ENCODE data around the gene CSNK1G3. TPM values are rescaled to one million over a fixed set of nuclear protein-coding genes. Genes with fewer than 3 reads are reported as not detected.

CSNK1G3 gene
- total RNA-seq, 1 experiment from 2014 or later, result 48.3 TPM

DNA sequence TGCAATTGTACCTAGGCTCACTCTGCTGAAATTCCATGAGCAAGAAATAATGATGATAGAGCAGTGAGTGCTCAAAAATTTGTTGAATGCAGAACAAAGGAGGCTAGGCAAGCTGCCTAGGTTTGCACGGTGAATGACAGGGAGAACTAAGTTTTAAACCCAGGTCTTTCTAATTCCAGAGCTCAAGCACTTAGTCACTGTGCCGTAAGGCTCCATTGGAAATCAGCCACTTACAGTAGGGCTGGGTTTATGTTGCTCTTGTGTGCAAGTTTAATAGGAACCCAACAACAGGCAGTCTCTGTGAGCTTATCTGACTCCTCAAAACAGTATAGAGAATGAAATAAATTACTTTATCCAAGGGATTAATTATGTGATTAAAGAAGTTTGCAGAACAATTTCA lies 147.0 kb downstream of the CSNK1G3 start:
- no peak overlapping the region for H2AK5ac ChIP-seq (ENCODE audit: insufficient read length, low read length)
- H3K27ac ChIP-seq (ENCODE audit: insufficient read length, low read depth, low read length), result no peak overlapping the region
- Mint-ChIP-seq H3K4me3 (no peak overlapping the region), H3K36me3 (ENCODE audit: insufficient read depth in 1 of 3, low read depth in 3 of 3) (peaks cover 0 to 7% (median 6%) of the 10 kb centered on the region in 3 experiments; a peak in 4 of 7 replicates), H3K27me3 (ENCODE audit: low read depth) (no peaks in the 10 kb centered on the region), H3K4me1 (no peaks in the 10 kb centered on the region), H3K9me3 (peaks cover 6 to 9% of the 10 kb centered on the region in 2 experiments; a peak in 4 of 5 replicates), H3K27ac (no peak overlapping the region)
- H3K4me2 ChIP-seq (ENCODE audit: insufficient read depth, insufficient read length, low read length), result no peak overlapping the region
- no CpG with 5 or more reads among the region's 2 CpGs for WGBS (ENCODE audit: extremely low coverage, insufficient read length, low lambda C conversion rate)
- H2BK15ac ChIP-seq (ENCODE audit: low read depth, low read length), result no peak overlapping the region
- H3K79me1 ChIP-seq (ENCODE audit: insufficient read depth, low read depth, low read length, poor library complexity, severe bottlenecking), result no peaks in the 10 kb centered on the region
- no peak overlapping the region for H2BK5ac ChIP-seq (ENCODE audit: insufficient read length, low read length)
- H4K91ac ChIP-seq (ENCODE audit: insufficient read length, low read depth, low read length), result no peak overlapping the region
- H4K20me1 ChIP-seq (ENCODE audit: control insufficient read depth, insufficient read depth, insufficient read length), result no peaks in the 10 kb centered on the region
- H3K9ac ChIP-seq (ENCODE audit: extremely low read depth, insufficient read length, low read length), result no peak overlapping the region
- no peak overlapping the region for H3K4ac ChIP-seq (ENCODE audit: low read depth, low read length)
- no peaks in the 10 kb centered on the region for H3K79me2 ChIP-seq (ENCODE audit: insufficient read depth, low read length)
- no peak overlapping the region for H3K18ac ChIP-seq (ENCODE audit: insufficient read length, low read depth, low read length)
- no peaks in the 10 kb centered on the region for H3K27me3 ChIP-seq (ENCODE audit: insufficient read depth, low read length)
- no peak for DNase-seq
- no peak overlapping the region for H3K56ac ChIP-seq (ENCODE audit: insufficient read length, low read depth, low read length)
- H3K4me1 ChIP-seq (ENCODE audit: insufficient read depth, low read length), result no peaks in the 10 kb centered on the region
- no peak for TF ChIP-seq CTCF (conservative IDR thresholded peaks at IDR 0.05)
- H2BK20ac ChIP-seq (ENCODE audit: low read depth, low read length, poor library complexity, severe bottlenecking), result no peak overlapping the region
- no peak overlapping the region for H3K23ac ChIP-seq (ENCODE audit: insufficient read length, low read depth, low read length)
- no peak overlapping the region for H2BK120ac ChIP-seq (ENCODE audit: low read depth, low read length, poor library complexity, severe bottlenecking)
- no peak overlapping the region for H3T11ph ChIP-seq (ENCODE audit: low read length)
- H3K23me2 ChIP-seq (ENCODE audit: insufficient read length, low read depth, low read length, poor library complexity, severe bottlenecking), result no peaks in the 10 kb centered on the region
- H3K9me3 ChIP-seq (ENCODE audit: control insufficient read depth, low read depth, low read length), result no peaks in the 10 kb centered on the region
- no peak overlapping the region for H2BK12ac ChIP-seq (ENCODE audit: insufficient read length, low read depth, low read length)
- H4K8ac ChIP-seq (replicated peaks; ENCODE audit: insufficient read length, low read depth, low read length), result no peak overlapping the region
- H4K5ac ChIP-seq (ENCODE audit: insufficient read length, low read depth, low read length), result no peak overlapping the region
- H2AFZ ChIP-seq (ENCODE audit: low read length), result no peak overlapping the region
- no peak overlapping the region for H3K14ac ChIP-seq (ENCODE audit: insufficient read depth, low read length)

Data from H9 (cell line).